LNCaP clone FGC (cell line): Measurements from ENCODE around the gene MMP17.
"Not testable (repeated sequence)": the region's sequence is repeated elsewhere in the genome, so short reads cannot be mapped to it uniquely, and the experiment has no call there.

ENCODE experiments used
- DNase-seq: peaks from one replicate; pipeline ENCODE4 v3.0.0-alpha.2; 2011; ENCODE audit warnings: low read depth
- H3K4me3 ChIP-seq: 2 replicates; pipeline ENCODE4 v1.5.1; 2011; ENCODE audit warnings: mild to moderate bottlenecking, low read depth, low read length, control low read depth
- CTCF ChIP-seq: IDR thresholded peaks from 2 replicates; pipeline ENCODE4 v1.5.1; 2012; ENCODE audit warnings: mild to moderate bottlenecking; ENCODE audit not compliant: control insufficient read depth, insufficient read depth; ENCODE audit errors: extremely low read depth

MMP17 gene

DNA sequence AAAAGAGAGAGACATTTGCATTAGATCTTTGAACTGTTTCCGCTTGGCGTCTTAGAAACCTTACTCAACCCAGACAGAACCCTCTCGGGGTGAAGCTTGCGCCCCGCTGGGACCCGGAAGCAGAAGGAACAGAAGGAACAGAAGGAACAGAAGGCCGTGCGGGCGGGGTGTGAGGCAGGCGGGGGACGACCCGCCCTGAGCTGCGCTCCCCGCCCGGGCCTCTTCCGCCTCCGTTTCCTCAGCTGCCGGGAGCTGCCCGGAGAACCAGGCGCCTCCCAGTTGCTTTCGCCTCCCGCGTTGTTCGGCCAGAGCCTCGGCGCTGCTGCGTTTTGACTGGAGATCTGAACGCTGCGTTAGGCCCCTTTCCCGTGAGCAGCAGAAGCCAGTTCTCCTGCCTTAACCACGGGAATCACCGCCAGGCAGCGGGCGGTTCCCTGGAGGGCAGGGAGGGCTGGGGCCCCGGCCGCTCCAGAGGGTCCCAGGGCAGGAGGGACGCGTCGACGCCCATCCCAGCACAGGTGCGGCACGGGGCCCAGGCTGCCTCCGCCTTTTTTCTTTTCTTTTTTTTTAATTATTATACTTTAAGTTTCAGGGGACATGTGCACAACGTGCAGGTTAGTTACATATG is 19.3 kb upstream of the MMP17 start:
- H3K4me3 ChIP-seq, result no peak overlapping the region
- no peak for TF ChIP-seq CTCF
- no peak for DNase-seq

DNA sequence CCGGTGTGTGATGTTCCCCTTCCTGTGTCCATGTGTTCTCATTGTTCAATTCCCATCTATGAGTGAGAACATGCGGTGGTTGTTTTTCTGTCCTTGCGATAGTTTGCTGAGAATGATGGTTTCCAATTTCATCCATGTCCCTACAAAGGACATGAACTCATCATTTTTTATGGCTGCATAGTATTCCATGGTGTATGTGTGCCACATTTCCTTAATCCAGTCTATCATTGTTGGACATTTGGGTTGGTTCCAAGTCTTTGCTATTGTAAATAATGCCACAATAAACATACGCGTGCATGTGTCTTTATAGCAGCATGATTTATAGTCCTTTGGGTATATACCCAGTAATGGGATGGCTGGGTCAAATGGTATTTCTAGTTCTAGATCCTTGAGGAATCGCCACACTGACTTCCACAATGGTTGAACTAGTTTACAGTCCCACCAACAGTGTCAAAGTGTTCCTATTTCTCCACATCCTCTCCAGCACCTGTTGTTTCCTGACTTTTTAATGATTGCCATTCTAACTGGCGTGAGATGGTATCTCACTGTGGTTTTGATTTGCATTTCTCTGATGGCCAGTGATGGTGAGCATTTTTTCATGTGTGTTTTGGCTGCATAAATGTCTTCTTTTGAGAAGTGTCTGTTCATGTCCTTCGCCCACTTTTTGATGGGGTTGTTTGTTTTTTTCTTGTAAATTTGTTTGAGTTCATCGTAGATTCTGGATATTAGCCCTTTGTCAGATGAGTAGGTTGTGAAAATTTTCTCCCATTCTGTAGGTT is 18.5 kb upstream of the MMP17 start:
- not testable (repeated sequence) for H3K4me3 ChIP-seq, DNase-seq

DNA sequence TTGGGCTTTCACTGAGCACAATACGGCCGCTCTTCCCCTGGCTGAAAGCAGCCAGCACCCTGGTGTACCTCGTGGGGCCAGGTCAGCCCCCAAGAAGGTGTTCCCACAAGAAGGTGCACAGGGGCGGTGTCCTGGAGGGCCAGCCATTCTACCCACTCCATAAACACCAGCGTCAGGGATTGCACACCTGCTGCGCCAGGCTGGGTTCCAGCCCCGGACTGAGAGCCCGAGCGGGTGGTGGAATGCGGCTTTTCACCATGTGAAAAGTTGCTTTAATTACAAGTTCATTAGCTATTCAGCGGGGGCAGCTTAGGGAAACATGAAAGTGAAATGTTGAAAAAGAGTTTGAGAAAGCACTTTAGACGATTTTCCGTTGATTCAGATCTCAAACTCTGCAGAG is 17.5 kb upstream of the MMP17 start:
- DNase-seq, result no peak
- H3K4me3 ChIP-seq, result no peak overlapping the region
- TF ChIP-seq CTCF, result no peak

GRCh38 chr12:131815131-131815530 is 13.1 kb upstream of the MMP17 start:
- no peak overlapping the region for H3K4me3 ChIP-seq
- DNase-seq, result no peak
- no peak for TF ChIP-seq CTCF

GRCh38 chr12:131816495-131816894 is 11.7 kb upstream of the MMP17 start:
- TF ChIP-seq CTCF, result no peak
- H3K4me3 ChIP-seq, result no peak overlapping the region
- no peak for DNase-seq

- TF ChIP-seq CTCF, result no peak
- no peak for DNase-seq
- H3K4me3 ChIP-seq, result no peak overlapping the region
These were observed 11.0 kb upstream of the MMP17 start for GRCh38 chr12:131817241-131817640.

DNA sequence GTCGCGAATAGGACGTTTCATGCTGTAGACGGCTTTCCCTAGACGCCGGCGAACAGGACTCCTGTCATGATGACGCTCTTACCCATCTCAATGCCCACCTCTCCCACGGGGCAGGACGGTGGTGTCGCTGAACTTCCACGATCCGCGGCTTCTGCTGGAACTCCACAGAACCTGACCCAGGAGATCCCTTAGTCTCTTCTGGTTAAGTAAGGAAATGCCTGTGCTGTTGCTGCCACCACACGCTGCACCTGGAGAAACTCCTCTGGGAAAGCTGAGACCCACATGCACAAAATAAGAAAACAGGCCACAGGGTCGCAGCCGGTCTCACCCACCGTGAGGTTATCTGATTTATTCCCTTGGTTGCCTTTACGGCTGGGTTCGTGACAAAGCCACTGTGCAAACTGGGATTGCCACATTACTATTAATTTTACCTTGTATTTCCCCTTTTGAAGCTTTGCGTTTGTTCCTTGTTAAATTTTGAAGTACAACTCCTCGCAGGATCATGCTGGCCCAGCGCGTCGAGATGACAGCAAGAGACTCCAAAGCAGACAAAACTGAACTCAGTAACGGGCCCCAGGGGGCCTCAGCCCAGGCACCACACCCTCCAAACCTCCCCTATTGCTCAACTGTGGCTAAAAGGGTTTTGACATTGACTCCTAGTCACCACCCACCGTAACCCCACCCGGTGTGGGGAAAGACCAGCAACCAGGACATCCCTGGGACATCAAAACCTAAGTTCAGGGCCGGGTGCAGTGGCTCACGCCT is 9.2 kb upstream of the MMP17 start:
- no peak overlapping the region for H3K4me3 ChIP-seq
- TF ChIP-seq CTCF, result no peak
- DNase-seq, result no peak
